B cell (primary cell): ENCODE results near the gene ICA1. TPM values are rescaled to one million over a fixed set of nuclear protein-coding genes. Genes with fewer than 3 reads are reported as not detected.

Experiments
- ATAC-seq: fragments of 200-7000 bp; cut with Tn5 transposase; one replicate; pipeline ENCODE4 v1.10.0; 2021; ENCODE audit warnings: low read depth, mild to moderate bottlenecking, moderate number of reproducible peaks, moderate library complexity
- CTCF ChIA-PET: fragments of 350-600 bp; sonication (Branson Sonifier 250); formaldehyde crosslinking; loops from one replicate; lab custom pipeline; 2021; ENCODE audit warnings: antibody characterized with exemption, inconsistent platforms; lab: Charles Lee
- POLR2A ChIA-PET: fragments of 350-600 bp; sonication (Branson Sonifier 250); formaldehyde crosslinking; loops from one replicate; lab custom pipeline; 2021; ENCODE audit warnings: antibody characterized with exemption; lab: Charles Lee
- DNase-seq: peaks from one replicate; pipeline ENCODE4 v3.0.0; 2013
- H2AFZ ChIP-seq: 2 replicates; pipeline ENCODE4 v1.6.1; 2012; ENCODE audit warnings: mild to moderate bottlenecking, low read depth, low read length; ENCODE audit not compliant: insufficient read depth, poor library complexity, severe bottlenecking
- H3K27ac ChIP-seq, 2 donors: 1 replicate in 1 of 2; 2 replicates in 1 of 2; pipeline ENCODE4 v1.5.1; 2012 to 2013; ENCODE audit warnings: low read length in 2 of 2, mild to moderate bottlenecking in 2 of 2, moderate library complexity in 1 of 2
- H3K27me3 ChIP-seq, 4 experiments: fragments of 200-600 bp in 1 of 4; sonication (generic) in 1 of 4; replicated peaks in 1 of 4; 1 replicate in 2 of 4; 2 replicates in 2 of 4; pipeline versions ENCODE4 v1.6.1 to v1.7.0; 2013 to 2016; ENCODE audit warnings: low read length in 3 of 4, mild to moderate bottlenecking in 2 of 4, mixed read lengths in 1 of 4, moderate library complexity in 1 of 4; ENCODE audit not compliant: insufficient read depth in 4 of 4, control insufficient read depth in 3 of 4; ENCODE audit errors: control extremely low read depth in 1 of 4
- H3K36me3 ChIP-seq, 2 experiments: replicated peaks in 1 of 2; 1 replicate in 1 of 2; 2 replicates in 1 of 2; pipeline versions ENCODE4 v1.6.1 to v1.7.1; 2013; ENCODE audit warnings: low read length in 1 of 2; ENCODE audit not compliant: insufficient read depth in 2 of 2, control insufficient read depth in 1 of 2; ENCODE audit errors: control extremely low read depth in 1 of 2, extremely low read depth in 1 of 2
- H3K4me1 ChIP-seq, 2 donors: fragments of 200-600 bp in 1 of 2; sonication (generic) in 1 of 2; 1 replicate in 1 of 2; 2 replicates in 1 of 2; pipeline versions ENCODE4 v1.5.1 to v1.6.1; 2013 to 2017; ENCODE audit warnings: low read length in 2 of 2; ENCODE audit not compliant: control insufficient read depth in 2 of 2, insufficient read depth in 2 of 2
- H3K4me2 ChIP-seq: replicated peaks from 2 replicates; pipeline ENCODE3; 2012; ENCODE audit warnings: mild to moderate bottlenecking, low read depth, low read length; ENCODE audit not compliant: poor library complexity, severe bottlenecking
- H3K4me3 ChIP-seq, 5 experiments: fragments of 200-600 bp in 1 of 5; sonication (generic) in 1 of 5; 1 replicate in 3 of 5; 2 replicates in 2 of 5; pipeline versions ENCODE4 v1.5.1 to v1.7.0; 2011 to 2016; ENCODE audit warnings: low read length in 4 of 5, mild to moderate bottlenecking in 4 of 5, low read depth in 2 of 5, control low read depth in 1 of 5, moderate library complexity in 1 of 5; ENCODE audit not compliant: insufficient read depth in 1 of 5; ENCODE audit errors: control extremely low read depth in 1 of 5, extremely low read depth in 1 of 5
- H3K79me2 ChIP-seq: fragments of 200-600 bp; sonication (generic); one replicate; pipeline ENCODE4 v1.6.0; 2016; ENCODE audit warnings: low read length; ENCODE audit not compliant: control insufficient read depth, insufficient read depth
- H3K9ac ChIP-seq: fragments of 200-600 bp; sonication (generic); 2 replicates; pipeline ENCODE4 v1.6.1; 2017; ENCODE audit warnings: mild to moderate bottlenecking, low read length, moderate library complexity
- H3K9me3 ChIP-seq, 3 donors: one replicate each; pipeline versions ENCODE4 v1.6.1 to v1.7.1; 2013; ENCODE audit warnings: low read length in 2 of 3; ENCODE audit not compliant: control insufficient read depth in 2 of 3, insufficient read depth in 1 of 3; ENCODE audit errors: control extremely low read depth in 1 of 3
- H4K20me1 ChIP-seq: 2 replicates; pipeline ENCODE4 v1.6.0; 2012; ENCODE audit warnings: mild to moderate bottlenecking, low read length; ENCODE audit not compliant: insufficient read depth, control insufficient read depth, poor library complexity, severe bottlenecking
- H3K27ac Mint-ChIP-seq: one replicate; pipeline ENCODE4 v1.8.0; 2021; ENCODE audit warnings: mixed read lengths
- H3K27me3 Mint-ChIP-seq: one replicate; pipeline ENCODE4 v1.8.0; 2021; ENCODE audit warnings: mixed read lengths
- H3K4me1 Mint-ChIP-seq: one replicate; pipeline ENCODE4 v1.8.0; 2021; ENCODE audit warnings: mixed read lengths
- H3K4me3 Mint-ChIP-seq: one replicate; pipeline ENCODE4 v1.8.0; 2021; ENCODE audit warnings: mixed read lengths
- H3K9me3 Mint-ChIP-seq: one replicate; pipeline ENCODE4 v1.8.0; 2022; ENCODE audit warnings: mixed read lengths; ENCODE audit not compliant: insufficient read depth
- EZH2 ChIP-seq: IDR thresholded peaks from 2 replicates; pipeline ENCODE4 v1.6.1; 2012; ENCODE audit warnings: borderline replicate concordance, low read depth, mild to moderate bottlenecking, moderate library complexity, low read length; ENCODE audit not compliant: insufficient read depth, poor library complexity, severe bottlenecking
- WGBS: methylation state at CpG from one replicate; pipeline ENCODE4 v1.1.5; 2013; ENCODE audit warnings: missing lambda C conversion rate; ENCODE audit not compliant: insufficient coverage; 5-methylcytosine and 5-hydroxymethylcytosine counted together
- intact Hi-C: fragments of 100-400 bp; cut with micrococcal nuclease; formaldehyde crosslinking; loops from one replicate; pipeline ENCODE4 v1.10.0; 2022
- polyA plus RNA-seq: library from polyadenylated mRNA; depleted of rRNA; stranded (reverse); fragments of >200 nt; gene quantifications from 2 replicates; pipeline ENCODE4 v1.2.3, GENCODE V29; 2012
- total RNA-seq, 2 donors: library from RNA; stranded (reverse); fragments of 120-200 nt in 1 of 2; gene quantifications; 1 replicate in 1 of 2; 2 replicates in 1 of 2; pipeline versions ENCODE4 v1.2.3 to v1.2.4, GENCODE V29; 2013 to 2022
- TF ChIP-seq, protein P1 (sequence below): fragments of 200-600 bp; IDR thresholded peaks from one replicate; pipeline ENCODE4 v1.8.0; 2022; ENCODE audit warnings: antibody characterized with exemption, mild to moderate bottlenecking

Gene ICA1
- total and polyA plus RNA-seq, 2 donors (not counting 1 experiment from before 2014, with no cell fraction given) = 0.03 TPM; not detected in 1

GRCh38 chr7:8129318-8129659 is 132.7 kb downstream of the ICA1 start:
- H3K27me3 Mint-ChIP-seq = no peaks in the 10 kb centered on the region
- Histone ChIP-seq H3K4me2 (no peak overlapping the region), H4K20me1 (no peaks in the 10 kb centered on the region), H3K79me2 (no peaks in the 10 kb centered on the region), H3K9ac (no peak overlapping the region), H3K27ac (peak overlapping the region in 1 of 2 donors; percentile 54), H3K27me3 (no peaks in the 10 kb centered on the region), H2AFZ (no peak overlapping the region), H3K9me3 (no peaks in the 10 kb centered on the region), H3K4me1 (peaks cover 40 to 61% of the 10 kb centered on the region in 2 donors), H3K36me3 (no peaks in the 10 kb centered on the region), H3K4me3 (no peak overlapping the region)
- WGBS = no CpG with 5 or more reads among the region's 1 CpG
- H3K4me1 Mint-ChIP-seq = peaks cover 65% of the 10 kb centered on the region
- POLR2A ChIA-PET = no interaction called here
- CTCF ChIA-PET = no interaction called here
- intact Hi-C loops = loop anchor here (5.0 kb wide), 1 partner anchor 162 kb away; the partner anchor contains the start of gene GLCCI1
- DNase-seq = no peak
- TF ChIP-seq, protein P1, sequence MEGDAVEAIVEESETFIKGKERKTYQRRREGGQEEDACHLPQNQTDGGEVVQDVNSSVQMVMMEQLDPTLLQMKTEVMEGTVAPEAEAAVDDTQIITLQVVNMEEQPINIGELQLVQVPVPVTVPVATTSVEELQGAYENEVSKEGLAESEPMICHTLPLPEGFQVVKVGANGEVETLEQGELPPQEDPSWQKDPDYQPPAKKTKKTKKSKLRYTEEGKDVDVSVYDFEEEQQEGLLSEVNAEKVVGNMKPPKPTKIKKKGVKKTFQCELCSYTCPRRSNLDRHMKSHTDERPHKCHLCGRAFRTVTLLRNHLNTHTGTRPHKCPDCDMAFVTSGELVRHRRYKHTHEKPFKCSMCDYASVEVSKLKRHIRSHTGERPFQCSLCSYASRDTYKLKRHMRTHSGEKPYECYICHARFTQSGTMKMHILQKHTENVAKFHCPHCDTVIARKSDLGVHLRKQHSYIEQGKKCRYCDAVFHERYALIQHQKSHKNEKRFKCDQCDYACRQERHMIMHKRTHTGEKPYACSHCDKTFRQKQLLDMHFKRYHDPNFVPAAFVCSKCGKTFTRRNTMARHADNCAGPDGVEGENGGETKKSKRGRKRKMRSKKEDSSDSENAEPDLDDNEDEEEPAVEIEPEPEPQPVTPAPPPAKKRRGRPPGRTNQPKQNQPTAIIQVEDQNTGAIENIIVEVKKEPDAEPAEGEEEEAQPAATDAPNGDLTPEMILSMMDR = no peak
- no peak for TF ChIP-seq EZH2
- no peak for ATAC-seq
- no peaks in the 10 kb centered on the region for H3K9me3 Mint-ChIP-seq
- H3K4me3 Mint-ChIP-seq = peak overlapping the region; percentile 7
- H3K27ac Mint-ChIP-seq = no peak overlapping the region

GRCh38 chr7:8128449-8129317 is 133.3 kb downstream of the ICA1 start:
- POLR2A ChIA-PET = no interaction called here
- peak overlapping the region; percentile 65 for H3K4me3 Mint-ChIP-seq
- H3K4me1 Mint-ChIP-seq = peaks cover 63% of the 10 kb centered on the region
- ATAC-seq = no peak
- TF ChIP-seq, protein P1 = no peak
- TF ChIP-seq EZH2 = no peak
- Histone ChIP-seq H3K9me3 (no peaks in the 10 kb centered on the region), H3K9ac (no peak overlapping the region), H3K4me3 (no peak overlapping the region), H3K4me2 (peak overlapping the region; percentile 39), H4K20me1 (no peaks in the 10 kb centered on the region), H3K4me1 (peaks cover 34 to 55% of the 10 kb centered on the region in 2 donors), H2AFZ (peak overlapping the region; percentile 49), H3K79me2 (no peaks in the 10 kb centered on the region), H3K27me3 (no peaks in the 10 kb centered on the region), H3K27ac (peak overlapping the region; percentile 8 to 54), H3K36me3 (no peaks in the 10 kb centered on the region)
- peak overlapping the region; percentile 64 for H3K27ac Mint-ChIP-seq
- intact Hi-C loops = loop anchor here (5.0 kb wide), 1 partner anchor 161 kb away; the partner anchor contains the start of gene GLCCI1
- DNase-seq = peak; percentile 17
- 59% methylated on average over 8 of the region's 12 CpGs for WGBS
- CTCF ChIA-PET = no interaction called here
- no peaks in the 10 kb centered on the region for H3K27me3 Mint-ChIP-seq
- no peaks in the 10 kb centered on the region for H3K9me3 Mint-ChIP-seq
